Kidney tubule cell (primary cell): Measurements from ENCODE around the gene TUBG1.

Source experiments
- DNase-seq: peaks from one replicate; pipeline ENCODE4 v3.0.0-alpha.2; 2018; ENCODE audit warnings: low spot score

Gene TUBG1

DNA sequence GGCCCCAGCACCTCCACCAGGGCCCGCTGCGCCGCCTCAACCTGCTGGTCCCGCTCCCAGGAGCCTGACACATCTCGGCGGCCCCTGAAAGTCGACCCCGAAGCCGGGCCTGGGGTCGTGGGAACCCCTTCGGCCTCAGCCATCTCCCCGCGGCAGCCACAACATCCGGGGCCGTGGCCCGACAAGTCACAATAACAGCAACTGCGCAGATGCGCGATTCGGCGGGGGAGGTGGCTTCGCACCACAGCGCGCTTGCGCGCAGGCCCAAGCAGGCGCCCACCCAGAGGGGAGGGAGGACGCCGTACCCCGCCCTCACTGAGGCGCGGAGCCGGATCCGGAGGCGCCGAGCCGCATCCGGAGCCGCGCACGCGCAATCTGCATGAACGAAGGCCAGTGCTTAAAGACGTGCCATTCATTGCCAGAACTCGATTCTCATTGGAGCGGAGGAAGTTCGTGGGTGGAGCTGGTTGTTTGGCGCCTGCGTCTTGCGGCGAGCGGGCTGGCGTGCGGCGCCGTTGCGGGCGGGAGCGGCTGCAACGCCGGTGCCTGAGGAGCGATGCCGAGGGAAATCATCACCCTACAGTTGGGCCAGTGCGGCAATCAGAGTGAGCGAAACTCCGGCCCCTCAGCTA is at the start of gene TUBG1, which contains the start of gene RETREG3:
TSS of gene TUBG1 (plus strand) at position 502 of the 632 bp plus-strand sequence. CDS start at position 557, 55 bp downstream.
TSS of gene RETREG3 (minus strand) at position 193 of the 632 bp plus-strand sequence. CDS start at position 143, 50 bp downstream.
- DNase-seq, result peak; percentile 99

- no peak for DNase-seq
These were observed 49.2 kb upstream of the TUBG1 start for GRCh38 chr17:42560246-42560645.

DNA sequence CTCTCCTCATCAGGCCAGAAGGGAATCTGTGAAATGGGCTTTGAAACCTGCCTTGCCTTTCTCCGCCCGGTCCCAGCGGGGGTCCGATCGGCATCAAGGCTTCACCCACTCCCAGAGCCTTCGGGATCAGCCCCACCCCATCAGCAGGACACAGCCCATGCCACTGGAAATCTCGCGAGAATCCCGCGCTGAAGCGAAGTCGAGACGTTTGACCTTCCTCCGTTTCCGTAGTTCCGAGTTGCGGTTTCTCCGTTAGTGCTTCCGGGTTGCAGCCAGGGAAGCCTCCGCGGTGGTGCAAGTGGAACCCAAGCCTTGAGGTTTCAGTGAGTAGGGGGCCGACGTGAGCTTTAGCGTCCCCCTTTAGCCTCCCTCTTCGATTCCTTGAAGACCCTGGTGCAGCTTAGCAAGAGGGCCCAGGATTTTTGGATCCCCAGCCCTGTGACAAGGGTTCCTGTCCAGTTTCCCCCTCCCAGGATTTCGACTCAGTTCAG is 47.5 kb upstream of the TUBG1 start, which contains the start of gene COASY:
TSS of gene COASY (plus strand) at position 252 of the 491 bp plus-strand sequence. CDS start 475 bp downstream, outside the sequence.
- peak; percentile 96 for DNase-seq

GRCh38 chr17:42562388-42563142 is 46.9 kb upstream of the TUBG1 start:
- DNase-seq, result peak; percentile 42

- peak; percentile 10 for DNase-seq
These were observed 46.4 kb upstream of the TUBG1 start for GRCh38 chr17:42563143-42563509.

DNA sequence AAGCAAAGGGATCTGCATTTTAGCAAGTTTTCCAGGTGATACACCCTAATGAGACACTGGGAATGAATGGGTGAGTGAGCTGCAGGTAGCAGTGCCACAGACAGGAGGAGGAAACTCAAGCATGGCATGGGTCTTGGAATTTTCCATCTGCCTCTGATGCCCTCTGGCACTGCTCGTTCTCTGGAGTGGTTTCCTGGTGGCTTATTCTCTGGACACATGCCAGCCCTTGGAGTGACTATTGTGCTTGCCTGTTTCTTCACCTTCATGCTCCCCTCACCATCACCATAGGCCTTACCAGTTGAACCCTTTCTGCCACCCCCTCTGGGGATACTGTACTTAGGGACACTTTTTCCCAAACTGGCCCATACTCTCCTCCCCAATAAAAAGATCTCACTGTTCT is 45.9 kb upstream of the TUBG1 start:
- DNase-seq, result peak; percentile 80

GRCh38 chr17:42563950-42564349 is 45.5 kb upstream of the TUBG1 start:
- DNase-seq, result no peak

GRCh38 chr17:42564815-42565522 is 44.5 kb upstream of the TUBG1 start:
- no peak for DNase-seq

GRCh38 chr17:42565523-42566214 is 43.8 kb upstream of the TUBG1 start:
- no peak for DNase-seq

GRCh38 chr17:42566215-42566882 is 43.1 kb upstream of the TUBG1 start:
- peak; percentile 11 for DNase-seq

GRCh38 chr17:42566883-42567573 is 42.5 kb upstream of the TUBG1 start, which contains the start of gene MLX:
Gene MLX, plus strand, starts transcription at chr17:42567100. Its CDS starts 25 bp downstream, at chr17:42567125.
- DNase-seq, result peak; percentile 93

- DNase-seq, result no peak
These were observed 41.0 kb upstream of the TUBG1 start for GRCh38 chr17:42568341-42569111.

DNA sequence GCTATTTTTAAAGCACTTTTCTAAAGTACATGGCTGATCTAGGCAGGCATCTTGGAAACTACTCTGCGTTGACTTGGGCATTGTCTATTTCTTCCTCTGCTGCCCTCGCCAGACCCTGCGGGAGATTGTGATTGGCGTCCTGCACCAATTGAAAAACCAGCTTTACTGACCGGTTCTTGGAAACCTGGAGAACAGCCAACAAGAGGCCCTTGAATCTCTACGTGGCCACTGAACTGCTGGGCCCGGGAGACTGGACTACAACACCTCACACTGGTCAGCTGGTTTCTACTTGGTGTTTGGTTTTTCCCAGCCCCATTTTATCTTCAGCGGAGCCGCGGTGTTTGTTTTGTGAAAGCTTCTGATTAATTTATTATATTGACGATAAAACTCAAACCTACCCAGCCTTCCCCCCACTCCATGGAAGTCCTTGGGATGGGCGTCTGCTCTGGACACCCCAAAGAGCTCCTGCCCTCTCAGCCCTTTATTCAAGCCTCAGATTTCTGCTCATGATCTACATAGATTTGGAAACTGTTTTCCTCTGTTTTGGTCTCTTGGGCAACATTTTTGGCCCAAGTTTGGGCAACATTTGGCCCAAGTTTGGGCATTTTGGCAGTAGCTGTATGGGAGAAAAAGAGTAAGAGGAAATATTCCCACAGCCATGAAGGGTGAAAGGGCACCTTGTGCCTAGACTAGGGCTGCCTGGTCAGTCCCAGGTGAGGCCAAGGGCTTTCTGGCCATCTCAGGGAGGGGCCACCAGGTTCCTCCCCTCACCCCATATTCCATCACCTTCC is 37.9 kb upstream of the TUBG1 start:
- DNase-seq, result no peak

DNA sequence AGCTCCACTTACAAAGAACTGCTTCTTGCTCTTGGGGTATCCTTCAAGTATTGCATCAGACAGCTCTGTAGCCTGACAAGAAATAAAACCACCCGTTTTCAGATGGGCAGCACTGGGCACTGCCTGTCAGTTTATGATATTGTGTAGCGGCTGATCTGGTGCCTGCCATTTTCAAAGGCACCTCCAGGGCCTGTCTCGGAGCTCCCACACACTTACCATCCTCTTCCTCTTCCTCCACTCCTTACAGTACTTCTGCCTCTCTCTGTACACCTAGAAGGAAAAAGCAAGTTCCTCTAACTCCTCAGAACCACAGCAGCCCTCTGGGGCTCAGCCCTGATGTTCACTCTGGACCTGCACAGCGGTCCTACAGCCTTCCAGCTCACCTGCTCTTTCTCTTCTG is 36.4 kb upstream of the TUBG1 start:
- no peak for DNase-seq

DNA sequence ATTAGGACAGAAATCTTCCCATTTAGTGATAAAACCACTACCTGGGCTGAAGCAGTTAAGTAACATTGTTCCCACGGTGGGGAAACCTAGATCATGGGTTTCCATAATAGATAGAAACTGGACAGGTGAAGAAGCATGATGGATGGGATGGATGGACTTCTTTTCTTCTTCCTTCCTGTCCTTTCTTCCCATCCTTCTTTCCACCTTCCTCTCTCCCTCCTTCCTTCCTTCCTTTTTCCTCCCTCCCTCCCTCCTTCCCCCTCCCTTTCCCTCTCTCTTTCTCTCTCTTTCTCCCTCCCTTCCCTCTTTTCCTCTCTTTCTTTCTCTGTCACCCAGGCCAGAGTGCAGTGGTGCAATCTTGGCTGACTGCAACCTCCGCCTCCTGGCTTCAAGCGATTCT is 35.0 kb upstream of the TUBG1 start:
- DNase-seq, result no peak

GRCh38 chr17:42577140-42577531 is 32.3 kb upstream of the TUBG1 start:
- DNase-seq, result no peak

- DNase-seq, result peak; percentile 95
These were observed 31.8 kb upstream of the TUBG1 start, which contains the start of gene PSMC3IP for GRCh38 chr17:42577532-42578281. Gene PSMC3IP, minus strand, starts transcription at chr17:42577729. Its CDS starts 43 bp downstream, at chr17:42577686.

DNA sequence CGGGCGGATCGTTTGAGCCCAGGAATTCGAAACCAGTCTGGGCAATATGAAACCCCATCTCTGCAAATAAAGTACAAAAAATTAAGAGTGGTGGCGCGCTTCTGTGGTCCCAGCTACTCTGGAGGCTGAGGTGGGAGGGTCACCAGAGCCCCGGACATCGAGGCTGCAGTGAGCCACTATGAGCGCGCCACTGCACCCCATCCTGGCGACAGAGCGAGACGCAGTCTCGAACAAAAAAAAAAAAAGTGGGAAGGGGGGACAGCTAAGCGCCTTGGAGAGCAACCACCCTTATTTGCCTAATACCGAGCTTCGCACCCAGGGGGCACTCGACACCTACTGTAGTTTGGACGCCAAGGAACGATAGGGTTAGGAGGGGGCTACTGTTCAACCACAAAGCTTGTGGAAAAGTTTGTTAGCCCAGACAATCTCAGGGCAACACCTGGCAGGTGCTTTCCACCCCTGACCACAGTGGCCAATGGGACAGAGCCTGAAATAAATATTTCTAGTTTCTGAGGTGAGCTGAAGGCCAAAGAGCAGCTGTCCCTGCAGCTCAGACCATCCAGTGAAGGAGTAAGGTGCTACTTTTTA is 31.1 kb upstream of the TUBG1 start:
- peak; percentile 60 for DNase-seq
